ENCODE results near the gene ITPKB.
"Not testable (repeated sequence)": the region's sequence is repeated elsewhere in the genome, so short reads cannot be mapped to it uniquely, and the experiment has no call there.

The ITPKB gene

GRCh38 chr1:226754793-226755533 is 15.9 kb upstream of the ITPKB start:
- no peak for DNase-seq

DNA sequence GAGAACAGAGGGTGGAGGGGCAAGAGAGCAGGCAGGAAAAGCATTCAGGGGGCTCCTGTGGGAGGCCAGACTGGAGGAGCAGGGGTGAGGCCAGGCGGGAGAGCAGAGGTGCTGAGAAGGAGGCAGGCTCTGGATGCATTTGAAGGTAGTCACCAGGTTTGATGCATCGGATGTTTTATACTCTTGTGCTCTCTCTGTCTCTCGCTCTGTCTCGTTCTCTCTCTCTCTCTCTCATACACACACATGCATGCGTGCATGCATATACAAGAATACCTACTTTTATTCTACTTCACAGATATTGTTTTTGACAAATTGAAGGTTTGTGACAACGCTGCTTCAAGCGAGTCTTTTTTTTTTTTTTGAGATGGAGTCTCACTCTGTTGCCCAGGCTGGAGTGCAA is 15.0 kb upstream of the ITPKB start:
- DNase-seq = no peak

- DNase-seq = no peak
These were observed 12.6 kb upstream of the ITPKB start for GRCh38 chr1:226751703-226752102.

- DNase-seq = no peak
These were observed 12.1 kb upstream of the ITPKB start for GRCh38 chr1:226751214-226751613.

GRCh38 chr1:226749467-226749866 is 10.4 kb upstream of the ITPKB start:
- no peak for DNase-seq

DNA sequence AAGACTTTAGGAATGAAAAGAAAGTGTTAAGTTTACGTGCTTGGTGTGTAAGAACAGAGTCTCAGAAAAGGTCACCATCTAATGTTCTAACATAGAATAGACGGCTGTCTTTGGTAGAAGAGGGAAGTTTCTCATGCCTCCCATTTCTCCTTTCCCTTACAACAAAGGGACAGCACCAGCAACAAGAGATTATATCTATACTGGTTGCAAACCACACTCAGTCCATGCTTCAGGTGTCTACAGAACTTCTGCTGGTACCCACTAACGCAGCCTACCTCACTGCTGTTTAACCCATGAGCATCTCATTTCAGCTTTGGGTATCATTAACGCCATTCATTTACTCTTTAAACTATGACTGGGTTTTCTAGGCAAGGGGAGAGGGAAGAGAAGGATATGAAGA is 9.2 kb upstream of the ITPKB start:
- no peak for DNase-seq

- not testable (repeated sequence) for DNase-seq
These were observed 8.6 kb upstream of the ITPKB start for GRCh38 chr1:226747519-226748263.

- no peak for DNase-seq
These were observed 4.2 kb upstream of the ITPKB start for GRCh38 chr1:226743259-226743658.

- peak; percentile 51 for DNase-seq
These were observed 1.9 kb upstream of the ITPKB start for GRCh38 chr1:226741009-226741408.

- no peak for DNase-seq
These were observed 599 bp upstream of the ITPKB start for GRCh38 chr1:226739696-226740065.

GRCh38 chr1:226738421-226738994 is 574 bp downstream of the ITPKB start:
- DNase-seq = peak; percentile 85

GRCh38 chr1:226737819-226738420 is 1.2 kb downstream of the ITPKB start:
- peak; percentile 87 for DNase-seq

GRCh38 chr1:226736908-226737818 is 1.9 kb downstream of the ITPKB start:
- DNase-seq = peak; percentile 82

DNA sequence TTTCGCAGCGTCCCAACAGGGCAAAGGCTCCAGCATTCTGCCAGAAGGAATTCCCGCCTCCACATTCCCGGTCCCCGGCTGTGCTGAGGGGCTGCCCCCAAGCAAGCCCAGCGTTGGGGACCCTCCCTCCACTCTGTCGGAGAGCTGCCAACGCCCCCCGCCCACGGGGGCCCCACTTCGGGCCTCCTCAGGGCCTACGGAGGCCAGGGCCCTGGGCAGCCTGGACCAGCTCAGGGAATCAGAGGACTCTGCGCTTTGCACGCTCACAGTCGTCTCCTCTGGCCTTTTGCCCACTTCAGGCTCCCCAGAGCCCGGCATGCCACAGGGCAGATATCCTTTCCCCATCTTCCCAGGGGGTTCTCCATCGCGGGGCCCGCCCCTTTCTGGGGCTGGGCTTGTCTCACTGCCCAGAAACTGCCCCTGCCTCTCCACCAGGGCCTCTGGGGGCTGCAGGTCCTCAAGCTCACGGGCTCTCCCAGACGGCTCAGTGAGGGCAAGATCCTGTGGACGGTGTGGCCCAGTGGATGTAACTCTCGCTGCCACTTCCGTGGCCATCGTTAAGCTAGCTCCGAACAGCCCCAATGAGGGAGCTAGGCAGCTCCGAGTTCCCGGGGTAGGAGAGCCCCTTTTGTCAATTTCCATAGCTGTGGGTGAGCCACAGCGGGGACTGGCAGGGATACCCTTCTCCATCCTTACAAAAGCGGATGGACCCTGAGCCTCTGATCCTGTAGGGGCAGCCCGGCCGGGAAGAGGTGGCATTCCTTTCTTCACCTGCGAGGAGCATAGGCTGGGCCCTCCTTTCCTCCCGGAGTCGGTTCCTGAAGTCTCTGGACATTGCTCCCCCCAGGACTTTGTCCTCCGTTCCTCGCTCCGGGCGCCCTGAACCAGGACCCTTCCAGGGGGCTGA is 2.8 kb downstream of the ITPKB start:
- DNase-seq = peak; percentile 77

- DNase-seq = no peak
These were observed 3.5 kb downstream of the ITPKB start for GRCh38 chr1:226735576-226735975.

DNA sequence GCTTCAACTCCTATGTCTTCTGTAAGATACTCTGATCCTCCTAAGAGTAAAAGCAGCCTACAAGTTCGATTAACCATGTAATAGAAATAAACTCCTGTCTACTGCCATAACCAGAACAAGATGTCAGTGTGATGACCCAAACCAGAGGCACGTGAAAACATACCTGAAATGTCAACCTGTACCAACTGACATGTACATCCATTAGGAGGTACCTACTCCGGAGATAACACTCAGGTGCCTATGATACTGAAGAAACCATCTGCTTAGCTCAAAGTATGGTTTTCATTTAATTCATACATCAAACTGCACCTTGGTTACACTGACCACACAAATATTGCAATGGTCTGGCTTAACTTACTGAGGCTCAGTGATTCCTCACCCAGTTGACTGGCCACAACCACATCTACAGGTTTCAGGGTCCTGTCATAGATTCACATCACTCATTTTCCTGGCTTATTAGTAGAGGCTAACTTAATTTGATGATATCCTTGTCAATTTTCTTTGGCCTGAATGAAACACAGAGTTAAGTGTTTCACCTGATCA is 4.4 kb downstream of the ITPKB start:
- DNase-seq = no peak

- DNase-seq = no peak
These were observed 5.2 kb downstream of the ITPKB start for GRCh38 chr1:226733876-226734275.

DNA sequence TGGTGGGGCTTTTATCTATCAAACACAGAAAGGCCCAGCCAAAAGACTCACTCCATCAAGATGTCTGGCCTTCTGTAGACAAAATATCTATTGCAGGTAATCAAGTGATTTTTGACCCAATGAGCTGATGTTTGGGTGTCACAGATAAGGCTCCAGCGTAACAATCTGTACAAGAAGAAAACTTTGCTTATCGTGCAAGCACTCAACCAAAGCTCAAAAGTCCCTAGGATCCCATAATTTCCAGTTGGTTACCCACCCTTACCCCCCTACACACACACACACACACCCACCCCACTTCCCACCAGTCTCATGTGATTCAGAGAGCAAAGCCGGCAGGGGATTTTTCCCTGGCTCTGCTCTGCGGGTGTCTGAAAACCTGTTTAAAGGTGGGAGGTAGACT is 5.8 kb downstream of the ITPKB start:
- DNase-seq = no peak

DNA sequence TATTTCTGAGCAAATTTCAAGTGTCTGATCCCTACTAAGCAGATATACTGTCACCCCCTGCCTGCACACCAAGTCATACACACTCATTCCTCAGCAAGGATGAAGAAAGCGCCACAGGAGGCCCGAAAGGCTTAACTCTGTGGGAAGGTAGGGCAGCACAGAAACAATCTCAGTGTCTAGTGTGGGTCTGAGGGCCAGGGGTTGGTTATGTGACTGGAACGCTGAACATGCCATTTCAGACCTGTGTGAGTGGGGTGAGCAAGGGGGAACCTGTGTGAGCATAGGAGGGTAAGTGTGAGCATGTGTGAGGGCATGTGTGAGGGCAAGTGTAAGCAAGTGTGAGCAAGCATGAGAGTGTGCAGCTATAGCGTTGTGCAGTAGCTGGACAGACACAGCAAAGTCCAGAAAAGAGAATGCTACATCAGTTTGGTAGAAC is 6.2 kb downstream of the ITPKB start:
- no peak for DNase-seq

- no peak for DNase-seq
These were observed 7.7 kb downstream of the ITPKB start for GRCh38 chr1:226731257-226731893.

- no peak for DNase-seq
These were observed 8.2 kb downstream of the ITPKB start for GRCh38 chr1:226730836-226731235.

All from activated CD8-positive, alpha-beta memory T cell treated with anti-CD3 and anti-CD28 coated beads for 24 hours (primary cell).